GM23338 (cell line): ENCODE measurements around the gene BLM. TPM values are rescaled to one million over a fixed set of nuclear protein-coding genes. Genes with fewer than 3 reads are reported as not detected.

Experiments
- ATAC-seq: fragments of 200-7000 bp; cut with Tn5 transposase; 3 replicates; pipeline ENCODE4 v1.9.1; 2020
- DNase-seq: peaks from one replicate; pipeline ENCODE4 v3.0.0-alpha.2; 2015; ENCODE audit warnings: low spot score
- H2AFZ ChIP-seq: fragments of 200-600 bp; sonication (generic); 2 replicates; pipeline ENCODE4 v1.8.0; 2016; ENCODE audit warnings: antibody characterized with exemption, mild to moderate bottlenecking, moderate library complexity
- H3F3A ChIP-seq: fragments of 200-600 bp; sonication (generic); replicated peaks from 2 replicates; pipeline ENCODE4 v1.8.0; 2017; ENCODE audit warnings: antibody characterized with exemption, mixed run types, low read depth
- H3K27ac ChIP-seq: fragments of 200-600 bp; sonication (generic); 2 replicates; pipeline ENCODE4 v1.6.1; 2016; ENCODE audit warnings: low read depth
- H3K27me3 ChIP-seq: fragments of 200-600 bp; sonication (generic); 2 replicates; pipeline ENCODE4 v1.8.0; 2016; ENCODE audit warnings: mild to moderate bottlenecking, mixed run types, moderate library complexity; ENCODE audit not compliant: insufficient read depth
- H3K36me3 ChIP-seq: fragments of 200-600 bp; sonication (generic); 2 replicates; pipeline ENCODE4 v1.8.0; 2016; ENCODE audit warnings: mild to moderate bottlenecking; ENCODE audit not compliant: insufficient read depth
- H3K4me1 ChIP-seq: fragments of 200-600 bp; sonication (generic); 2 replicates; pipeline ENCODE4 v1.8.0; 2016; ENCODE audit warnings: mild to moderate bottlenecking, moderate library complexity; ENCODE audit not compliant: insufficient read depth
- H3K4me2 ChIP-seq: fragments of 200-600 bp; sonication (generic); 2 replicates; pipeline ENCODE4 v1.7.1; 2017; ENCODE audit warnings: mixed run types
- H3K4me3 ChIP-seq: fragments of 200-600 bp; sonication (generic); 2 replicates; pipeline ENCODE4 v1.6.1; 2016; ENCODE audit warnings: mixed run types
- H3K79me2 ChIP-seq: fragments of 200-600 bp; sonication (generic); replicated peaks from 2 replicates; pipeline ENCODE4 v1.8.0; 2017; ENCODE audit warnings: mild to moderate bottlenecking; ENCODE audit not compliant: insufficient read depth
- H3K9me2 ChIP-seq: fragments of 200-600 bp; sonication (generic); 2 replicates; pipeline ENCODE4 v1.8.0; 2017; ENCODE audit not compliant: insufficient read depth
- H4K20me1 ChIP-seq: fragments of 200-600 bp; sonication (generic); replicated peaks from 2 replicates; pipeline ENCODE4 v1.8.0; 2017; ENCODE audit warnings: mild to moderate bottlenecking; ENCODE audit not compliant: insufficient read depth
- H3K27ac Mint-ChIP-seq: 2 replicates; pipeline ENCODE4 v1.8.0; 2020; ENCODE audit warnings: inconsistent platforms, mild to moderate bottlenecking, moderate library complexity, mixed read lengths
- H3K27me3 Mint-ChIP-seq: 3 replicates; pipeline ENCODE4 v1.8.0; 2022; ENCODE audit warnings: low read depth, mild to moderate bottlenecking, moderate library complexity, mixed read lengths, inconsistent platforms; ENCODE audit not compliant: insufficient read depth, poor library complexity
- H3K36me3 Mint-ChIP-seq: 3 replicates; pipeline ENCODE4 v1.8.0; 2021; ENCODE audit warnings: low read depth, mild to moderate bottlenecking, inconsistent platforms, moderate library complexity, mixed read lengths
- H3K4me1 Mint-ChIP-seq: 3 replicates; pipeline ENCODE4 v1.8.0; 2020; ENCODE audit warnings: mild to moderate bottlenecking, inconsistent platforms, mixed read lengths
- H3K4me3 Mint-ChIP-seq: 3 replicates; pipeline ENCODE4 v1.8.0; 2021; ENCODE audit warnings: moderate library complexity, mild to moderate bottlenecking, inconsistent platforms, mixed read lengths
- H3K9me3 Mint-ChIP-seq: 3 replicates; pipeline ENCODE4 v1.8.0; 2020; ENCODE audit warnings: moderate library complexity, mild to moderate bottlenecking, inconsistent platforms, mixed read lengths
- CREB1 ChIP-seq: fragments of 250-450 bp; sonication (Bioruptor Pico); IDR thresholded peaks from 2 replicates; pipeline ENCODE4 v1.5.0; 2020; ENCODE audit warnings: low read depth, mild to moderate bottlenecking, moderate library complexity
- CTCF ChIP-seq, 2 experiments: fragments of 200-600 bp in 1 of 2; sonication (generic) in 1 of 2; conservative IDR thresholded peaks; 2 replicates each; pipeline versions ENCODE4 v1.5.1 to v1.6.1; 2016 to 2017; ENCODE audit warnings: antibody characterized with exemption in 2 of 2, low read depth in 2 of 2, mild to moderate bottlenecking in 2 of 2, moderate library complexity in 1 of 2
- EZH2 ChIP-seq: fragments of 200-600 bp; sonication (generic); IDR thresholded peaks from one replicate; pipeline ENCODE4 v1.8.0; 2017; ENCODE audit warnings: antibody characterized with exemption, mild to moderate bottlenecking, low read depth; ENCODE audit not compliant: unreplicated experiment
- EZH2phosphoT487 ChIP-seq: fragments of 200-600 bp; sonication (generic); IDR thresholded peaks from one replicate; pipeline ENCODE4 v1.8.1; 2018; ENCODE audit warnings: antibody characterized with exemption; ENCODE audit not compliant: unreplicated experiment
- NANOG ChIP-seq: IDR thresholded peaks from 2 replicates; pipeline ENCODE4 v1.6.1; 2016; ENCODE audit warnings: antibody characterized with exemption, borderline replicate concordance
- POLR2AphosphoS5 ChIP-seq: IDR thresholded peaks from 2 replicates; pipeline ENCODE4 v1.6.1; 2016; ENCODE audit warnings: antibody characterized with exemption, low read depth
- STAT1 ChIP-seq: IDR thresholded peaks from one replicate; pipeline ENCODE4 v1.6.1; 2016; ENCODE audit warnings: antibody characterized with exemption; ENCODE audit not compliant: unreplicated experiment
- ZNF114 ChIP-seq: fragments of 250-450 bp; sonication (Bioruptor Pico); IDR thresholded peaks from 2 replicates; pipeline ENCODE4 v1.5.0; 2020; ENCODE audit warnings: mild to moderate bottlenecking, moderate library complexity
- ZNF331 ChIP-seq: fragments of 250-450 bp; sonication (Bioruptor Pico); IDR thresholded peaks from 2 replicates; pipeline ENCODE4 v1.5.0; 2020; ENCODE audit warnings: low read depth, mild to moderate bottlenecking, moderate library complexity
- polyA plus RNA-seq: library from polyadenylated mRNA; unstranded; fragments of >200 nt; fragmentation: Nextera tagmentation; extraction: Ambion mirVana; gene quantifications from 2 replicates; pipeline ENCODE4 v1.2.1, GENCODE V29; 2016
- total RNA-seq: library from RNA; depleted of rRNA; stranded (reverse); fragments of >200 nt; shearing (Covaris generic); gene quantifications from 2 replicates; pipeline ENCODE4 v1.2.3, GENCODE V29; 2014
- TF ChIP-seq, protein P1 (sequence below): IDR thresholded peaks from 2 replicates; pipeline ENCODE4 v1.6.1; 2016; ENCODE audit warnings: antibody characterized with exemption
- TF ChIP-seq, protein P2 (sequence below): IDR thresholded peaks from one replicate; pipeline ENCODE4 v1.6.1; 2018; ENCODE audit warnings: antibody characterized with exemption; ENCODE audit not compliant: unreplicated experiment
- TF ChIP-seq, protein P3 (sequence below): fragments of 250-450 bp; sonication (Bioruptor Pico); IDR thresholded peaks from 2 replicates; pipeline ENCODE4 v1.5.0; 2020; ENCODE audit warnings: mild to moderate bottlenecking, moderate library complexity

The BLM gene
- total and polyA plus RNA-seq, 2 experiments from 2014 or later = 43.1 to 43.3 TPM

GRCh38 chr15:90837094-90837493 is 119.9 kb downstream of the BLM start:
- H3K4me1 ChIP-seq = peaks cover 35% of the 10 kb centered on the region
- DNase-seq = no peak
- no peaks in the 10 kb centered on the region for H3K9me2 ChIP-seq
- no peak for TF ChIP-seq STAT1
- TF ChIP-seq, protein P1, sequence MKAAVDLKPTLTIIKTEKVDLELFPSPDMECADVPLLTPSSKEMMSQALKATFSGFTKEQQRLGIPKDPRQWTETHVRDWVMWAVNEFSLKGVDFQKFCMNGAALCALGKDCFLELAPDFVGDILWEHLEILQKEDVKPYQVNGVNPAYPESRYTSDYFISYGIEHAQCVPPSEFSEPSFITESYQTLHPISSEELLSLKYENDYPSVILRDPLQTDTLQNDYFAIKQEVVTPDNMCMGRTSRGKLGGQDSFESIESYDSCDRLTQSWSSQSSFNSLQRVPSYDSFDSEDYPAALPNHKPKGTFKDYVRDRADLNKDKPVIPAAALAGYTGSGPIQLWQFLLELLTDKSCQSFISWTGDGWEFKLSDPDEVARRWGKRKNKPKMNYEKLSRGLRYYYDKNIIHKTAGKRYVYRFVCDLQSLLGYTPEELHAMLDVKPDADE = no peak
- TF ChIP-seq EZH2 = no peak
- no peak for TF ChIP-seq EZH2phosphoT487
- TF ChIP-seq CREB1 (CRISPR knock-in tag) = no peak
- no peak for TF ChIP-seq POLR2AphosphoS5
- TF ChIP-seq ZNF331 (CRISPR knock-in tag) = no peak
- TF ChIP-seq, protein P2, sequence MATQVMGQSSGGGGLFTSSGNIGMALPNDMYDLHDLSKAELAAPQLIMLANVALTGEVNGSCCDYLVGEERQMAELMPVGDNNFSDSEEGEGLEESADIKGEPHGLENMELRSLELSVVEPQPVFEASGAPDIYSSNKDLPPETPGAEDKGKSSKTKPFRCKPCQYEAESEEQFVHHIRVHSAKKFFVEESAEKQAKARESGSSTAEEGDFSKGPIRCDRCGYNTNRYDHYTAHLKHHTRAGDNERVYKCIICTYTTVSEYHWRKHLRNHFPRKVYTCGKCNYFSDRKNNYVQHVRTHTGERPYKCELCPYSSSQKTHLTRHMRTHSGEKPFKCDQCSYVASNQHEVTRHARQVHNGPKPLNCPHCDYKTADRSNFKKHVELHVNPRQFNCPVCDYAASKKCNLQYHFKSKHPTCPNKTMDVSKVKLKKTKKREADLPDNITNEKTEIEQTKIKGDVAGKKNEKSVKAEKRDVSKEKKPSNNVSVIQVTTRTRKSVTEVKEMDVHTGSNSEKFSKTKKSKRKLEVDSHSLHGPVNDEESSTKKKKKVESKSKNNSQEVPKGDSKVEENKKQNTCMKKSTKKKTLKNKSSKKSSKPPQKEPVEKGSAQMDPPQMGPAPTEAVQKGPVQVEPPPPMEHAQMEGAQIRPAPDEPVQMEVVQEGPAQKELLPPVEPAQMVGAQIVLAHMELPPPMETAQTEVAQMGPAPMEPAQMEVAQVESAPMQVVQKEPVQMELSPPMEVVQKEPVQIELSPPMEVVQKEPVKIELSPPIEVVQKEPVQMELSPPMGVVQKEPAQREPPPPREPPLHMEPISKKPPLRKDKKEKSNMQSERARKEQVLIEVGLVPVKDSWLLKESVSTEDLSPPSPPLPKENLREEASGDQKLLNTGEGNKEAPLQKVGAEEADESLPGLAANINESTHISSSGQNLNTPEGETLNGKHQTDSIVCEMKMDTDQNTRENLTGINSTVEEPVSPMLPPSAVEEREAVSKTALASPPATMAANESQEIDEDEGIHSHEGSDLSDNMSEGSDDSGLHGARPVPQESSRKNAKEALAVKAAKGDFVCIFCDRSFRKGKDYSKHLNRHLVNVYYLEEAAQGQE = no peak
- no peak for TF ChIP-seq NANOG
- no peak for TF ChIP-seq CTCF (conservative IDR thresholded peaks at IDR 0.05; ENCODE audit: low read depth in 2 of 2)
- no peak for TF ChIP-seq ZNF114
- TF ChIP-seq, protein P3, sequence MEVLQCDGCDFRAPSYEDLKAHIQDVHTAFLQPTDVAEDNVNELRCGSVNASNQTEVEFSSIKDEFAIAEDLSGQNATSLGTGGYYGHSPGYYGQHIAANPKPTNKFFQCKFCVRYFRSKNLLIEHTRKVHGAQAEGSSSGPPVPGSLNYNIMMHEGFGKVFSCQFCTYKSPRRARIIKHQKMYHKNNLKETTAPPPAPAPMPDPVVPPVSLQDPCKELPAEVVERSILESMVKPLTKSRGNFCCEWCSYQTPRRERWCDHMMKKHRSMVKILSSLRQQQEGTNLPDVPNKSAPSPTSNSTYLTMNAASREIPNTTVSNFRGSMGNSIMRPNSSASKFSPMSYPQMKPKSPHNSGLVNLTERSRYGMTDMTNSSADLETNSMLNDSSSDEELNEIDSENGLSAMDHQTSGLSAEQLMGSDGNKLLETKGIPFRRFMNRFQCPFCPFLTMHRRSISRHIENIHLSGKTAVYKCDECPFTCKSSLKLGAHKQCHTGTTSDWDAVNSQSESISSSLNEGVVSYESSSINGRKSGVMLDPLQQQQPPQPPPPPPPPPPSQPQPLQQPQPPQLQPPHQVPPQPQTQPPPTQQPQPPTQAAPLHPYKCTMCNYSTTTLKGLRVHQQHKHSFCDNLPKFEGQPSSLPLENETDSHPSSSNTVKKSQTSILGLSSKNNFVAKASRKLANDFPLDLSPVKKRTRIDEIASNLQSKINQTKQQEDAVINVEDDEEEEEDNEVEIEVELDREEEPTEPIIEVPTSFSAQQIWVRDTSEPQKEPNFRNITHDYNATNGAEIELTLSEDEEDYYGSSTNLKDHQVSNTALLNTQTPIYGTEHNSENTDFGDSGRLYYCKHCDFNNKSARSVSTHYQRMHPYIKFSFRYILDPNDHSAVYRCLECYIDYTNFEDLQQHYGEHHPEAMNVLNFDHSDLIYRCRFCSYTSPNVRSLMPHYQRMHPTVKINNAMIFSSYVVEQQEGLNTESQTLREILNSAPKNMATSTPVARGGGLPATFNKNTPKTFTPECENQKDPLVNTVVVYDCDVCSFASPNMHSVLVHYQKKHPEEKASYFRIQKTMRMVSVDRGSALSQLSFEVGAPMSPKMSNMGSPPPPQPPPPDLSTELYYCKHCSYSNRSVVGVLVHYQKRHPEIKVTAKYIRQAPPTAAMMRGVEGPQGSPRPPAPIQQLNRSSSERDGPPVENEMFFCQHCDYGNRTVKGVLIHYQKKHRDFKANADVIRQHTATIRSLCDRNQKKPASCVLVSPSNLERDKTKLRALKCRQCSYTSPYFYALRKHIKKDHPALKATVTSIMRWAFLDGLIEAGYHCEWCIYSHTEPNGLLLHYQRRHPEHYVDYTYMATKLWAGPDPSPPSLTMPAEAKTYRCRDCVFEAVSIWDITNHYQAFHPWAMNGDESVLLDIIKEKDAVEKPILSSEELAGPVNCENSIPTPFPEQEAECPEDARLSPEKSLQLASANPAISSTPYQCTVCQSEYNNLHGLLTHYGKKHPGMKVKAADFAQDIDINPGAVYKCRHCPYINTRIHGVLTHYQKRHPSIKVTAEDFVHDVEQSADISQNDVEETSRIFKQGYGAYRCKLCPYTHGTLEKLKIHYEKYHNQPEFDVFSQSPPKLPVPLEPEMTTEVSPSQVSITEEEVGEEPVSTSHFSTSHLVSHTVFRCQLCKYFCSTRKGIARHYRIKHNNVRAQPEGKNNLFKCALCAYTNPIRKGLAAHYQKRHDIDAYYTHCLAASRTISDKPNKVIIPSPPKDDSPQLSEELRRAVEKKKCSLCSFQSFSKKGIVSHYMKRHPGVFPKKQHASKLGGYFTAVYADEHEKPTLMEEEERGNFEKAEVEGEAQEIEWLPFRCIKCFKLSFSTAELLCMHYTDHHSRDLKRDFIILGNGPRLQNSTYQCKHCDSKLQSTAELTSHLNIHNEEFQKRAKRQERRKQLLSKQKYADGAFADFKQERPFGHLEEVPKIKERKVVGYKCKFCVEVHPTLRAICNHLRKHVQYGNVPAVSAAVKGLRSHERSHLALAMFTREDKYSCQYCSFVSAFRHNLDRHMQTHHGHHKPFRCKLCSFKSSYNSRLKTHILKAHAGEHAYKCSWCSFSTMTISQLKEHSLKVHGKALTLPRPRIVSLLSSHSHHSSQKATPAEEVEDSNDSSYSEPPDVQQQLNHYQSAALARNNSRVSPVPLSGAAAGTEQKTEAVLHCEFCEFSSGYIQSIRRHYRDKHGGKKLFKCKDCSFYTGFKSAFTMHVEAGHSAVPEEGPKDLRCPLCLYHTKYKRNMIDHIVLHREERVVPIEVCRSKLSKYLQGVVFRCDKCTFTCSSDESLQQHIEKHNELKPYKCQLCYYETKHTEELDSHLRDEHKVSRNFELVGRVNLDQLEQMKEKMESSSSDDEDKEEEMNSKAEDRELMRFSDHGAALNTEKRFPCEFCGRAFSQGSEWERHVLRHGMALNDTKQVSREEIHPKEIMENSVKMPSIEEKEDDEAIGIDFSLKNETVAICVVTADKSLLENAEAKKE (CRISPR knock-in tag) = no peak
- Mint-ChIP-seq H3K4me1 (peaks cover 50% of the 10 kb centered on the region), H3K9me3 (no peaks in the 10 kb centered on the region), H3K4me3 (no peak overlapping the region; the same call in 2 of the 3 replicates), H3K36me3 (no peaks in the 10 kb centered on the region), H3K27ac (no peak overlapping the region), H3K27me3 (peaks cover 21% of the 10 kb centered on the region)
- no peak for ATAC-seq
- H3K27me3 ChIP-seq = no peaks in the 10 kb centered on the region
- H4K20me1 ChIP-seq = no peaks in the 10 kb centered on the region
- H3K4me3 ChIP-seq = no peak overlapping the region
- peaks cover 19% of the 10 kb centered on the region; the same call in 1 of the 2 replicates for H3F3A ChIP-seq
- H3K4me2 ChIP-seq = no peak overlapping the region
- no peaks in the 10 kb centered on the region for H3K79me2 ChIP-seq
- no peaks in the 10 kb centered on the region for H3K36me3 ChIP-seq
- no peak overlapping the region for H2AFZ ChIP-seq
- H3K27ac ChIP-seq = no peak overlapping the region
